PC-3 (cell line): ENCODE measurements around the gene HTR3D.

Experiments
- CTCF ChIP-seq: fragments of 300-600 bp; sonication (generic); conservative IDR thresholded peaks from 2 replicates; pipeline ENCODE4 v1.5.1; 2017; ENCODE audit warnings: antibody characterized with exemption, low read depth, mild to moderate bottlenecking, low read length
- EZH2 ChIP-seq: fragments of 300-600 bp; sonication (generic); IDR thresholded peaks from one replicate; pipeline ENCODE4 v1.6.1; 2017; ENCODE audit warnings: antibody characterized with exemption, mild to moderate bottlenecking, low read length; ENCODE audit not compliant: unreplicated experiment
- EZH2phosphoT487 ChIP-seq: fragments of 300-600 bp; sonication (generic); IDR thresholded peaks from 2 replicates; pipeline ENCODE4 v1.6.1; 2018; ENCODE audit warnings: mild to moderate bottlenecking, antibody characterized with exemption, low read length, borderline replicate concordance

- TF ChIP-seq CTCF (no peak), EZH2 (no peak), EZH2phosphoT487 (no peak)
Observed at GRCh38 chr3:184062637-184063036, 31.1 kb downstream of the HTR3D start.
